Measurements from ENCODE around the gene CBLL1. TPM values are rescaled to one million over a fixed set of nuclear protein-coding genes. Genes with fewer than 3 reads are reported as not detected.

The CBLL1 gene
- total RNA-seq, 1 experiment from 2014 or later: 39.1 TPM

DNA sequence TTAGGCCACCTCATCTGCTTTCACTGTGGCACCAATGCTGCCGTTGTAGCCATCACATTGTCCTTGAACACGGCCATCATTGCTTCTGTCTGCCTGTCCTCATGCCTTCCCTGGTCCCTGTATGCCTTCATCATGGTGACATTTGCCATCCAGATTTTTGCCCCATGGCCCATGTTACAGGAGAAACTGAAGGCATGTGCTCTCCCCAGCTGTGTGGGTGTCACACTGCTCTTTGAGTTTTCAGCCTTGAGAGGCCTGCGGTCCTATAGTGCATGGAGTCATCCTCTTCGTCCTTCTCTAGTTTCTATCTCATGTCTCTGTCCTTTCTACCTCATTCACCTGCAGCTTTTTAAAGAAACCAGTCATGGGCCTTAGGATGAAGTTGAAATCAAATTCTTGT is 65.2 kb downstream of the CBLL1 start:
- H3K9me3 ChIP-seq: no peaks in the 10 kb centered on the region
- no peak overlapping the region for H3K27ac Mint-ChIP-seq (ENCODE audit: unreplicated experiment)
- intact Hi-C loops (cut with micrococcal nuclease; ENCODE audit: unreplicated experiment): no loop called here
- no peaks in the 10 kb centered on the region for H3K36me3 ChIP-seq (ENCODE audit: control insufficient read depth, insufficient read depth, low read length)
- no peak overlapping the region for H3K4me3 ChIP-seq (ENCODE audit: low read depth, low read length)
- no peaks in the 10 kb centered on the region for H3K4me1 ChIP-seq
- no peak for DNase-seq
- TF ChIP-seq CTCF (IDR thresholded peaks at IDR 0.05; ENCODE audit: insufficient read depth in 1 of 2, low read depth in 1 of 2, low read length in 1 of 2, severe bottlenecking in 1 of 2, unreplicated experiment in 1 of 2): no peak
- peaks cover 9% of the 10 kb centered on the region for H3K9me3 Mint-ChIP-seq (ENCODE audit: unreplicated experiment)
- no TSS peak for BruUV-seq (replicated peaks)
- no peaks in the 10 kb centered on the region for H3K36me3 Mint-ChIP-seq (ENCODE audit: insufficient read depth, unreplicated experiment)
- peaks cover 5% of the 10 kb centered on the region for H3K4me1 Mint-ChIP-seq (ENCODE audit: low read depth, unreplicated experiment)
- H3K27me3 ChIP-seq (replicated peaks; ENCODE audit: control insufficient read depth, insufficient read depth, low read length): no peaks in the 10 kb centered on the region
- POLR2A ChIA-PET: no interaction called here
- H3K4me3 Mint-ChIP-seq (ENCODE audit: unreplicated experiment): no peak overlapping the region
- H3K27me3 Mint-ChIP-seq (ENCODE audit: insufficient read depth, unreplicated experiment): no peaks in the 10 kb centered on the region
- CTCF ChIA-PET: no interaction called here

DNA sequence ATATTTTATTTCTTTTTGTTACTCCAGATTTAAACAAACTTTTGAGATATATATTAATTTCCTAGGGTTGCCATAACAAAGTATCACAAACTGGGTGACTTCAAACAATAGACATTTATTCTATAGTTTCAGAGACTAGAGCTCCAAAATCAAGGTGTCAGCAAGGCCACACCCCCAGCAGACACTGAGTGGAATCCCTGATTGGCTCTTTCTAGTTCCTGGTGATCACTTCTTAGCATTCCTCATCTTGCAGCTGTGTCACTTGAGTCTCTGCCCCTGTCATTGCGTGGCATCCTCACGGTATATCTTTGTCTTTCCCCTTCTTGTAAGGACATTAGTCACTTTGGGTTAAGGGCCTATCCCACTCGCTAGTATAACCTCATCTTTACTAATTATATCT is 66.7 kb downstream of the CBLL1 start:
- ChIA-PET POLR2A (no interaction called here), CTCF (no interaction called here)
- no peak overlapping the region for H3K27ac Mint-ChIP-seq (ENCODE audit: unreplicated experiment)
- Histone ChIP-seq H3K4me1 (no peaks in the 10 kb centered on the region), H3K4me3 (ENCODE audit: low read depth, low read length) (no peak overlapping the region), H3K36me3 (ENCODE audit: control insufficient read depth, insufficient read depth, low read length) (no peaks in the 10 kb centered on the region), H3K9me3 (no peaks in the 10 kb centered on the region), H3K27me3 (replicated peaks; ENCODE audit: control insufficient read depth, insufficient read depth, low read length) (no peaks in the 10 kb centered on the region)
- no peaks in the 10 kb centered on the region for H3K9me3 Mint-ChIP-seq (ENCODE audit: unreplicated experiment)
- no peaks in the 10 kb centered on the region for H3K4me1 Mint-ChIP-seq (ENCODE audit: low read depth, unreplicated experiment)
- intact Hi-C loops (cut with micrococcal nuclease; ENCODE audit: unreplicated experiment): no loop called here
- no peak for TF ChIP-seq CTCF (IDR thresholded peaks at IDR 0.05; ENCODE audit: insufficient read depth in 1 of 2, low read depth in 1 of 2, low read length in 1 of 2, severe bottlenecking in 1 of 2, unreplicated experiment in 1 of 2)
- H3K27me3 Mint-ChIP-seq (ENCODE audit: insufficient read depth, unreplicated experiment): no peaks in the 10 kb centered on the region
- no peaks in the 10 kb centered on the region for H3K36me3 Mint-ChIP-seq (ENCODE audit: insufficient read depth, unreplicated experiment)
- BruUV-seq (replicated peaks): no TSS peak
- no peak for DNase-seq
- H3K4me3 Mint-ChIP-seq (ENCODE audit: unreplicated experiment): no peak overlapping the region

Other genes with a start within 250 kb of the CBLL1 start
- 43.9 and 45.5 TPM in 2 replicates for gene COG5, start 180.2 kb upstream of the CBLL1 start, total RNA-seq (2022)
- 17.5 and 19.3 TPM in 2 replicates for gene DUS4L, start 180.2 kb upstream of the CBLL1 start, total RNA-seq (2022)
- 30.4 and 35.3 TPM in 2 replicates for gene BCAP29, start 163.9 kb upstream of the CBLL1 start, total RNA-seq (2022)
- gene SLC26A4, start 83.3 kb upstream of the CBLL1 start, total RNA-seq (2022): not detected in 2 replicates
- 0.79 and 2.0 TPM in 2 replicates for gene SLC26A3, start 59.1 kb downstream of the CBLL1 start, total RNA-seq (2022)
- 140 and 141 TPM in 2 replicates for gene DLD, start 147.0 kb downstream of the CBLL1 start, total RNA-seq (2022)